HepG2 (cell line): ENCODE measurements around the gene NFE2.

ENCODE experiments used
- ARNT ChIP-seq: fragments of 450-650 bp; IDR thresholded peaks from 2 replicates; pipeline ENCODE4 v1.6.1; 2017
- CTCF ChIP-seq: sonication (generic); formaldehyde crosslinking; IDR thresholded peaks from 2 replicates; pipeline ENCODE4 v1.5.0; 2020; ENCODE audit warnings: mild to moderate bottlenecking, missing genetic modification reagents, moderate library complexity
- HCFC1 ChIP-seq: fragments of 150-350 bp; IDR thresholded peaks from 2 replicates; pipeline ENCODE4 v1.6.1; 2014; ENCODE audit warnings: low read depth, low read length
- KDM4B ChIP-seq: sonication (generic); formaldehyde crosslinking; IDR thresholded peaks from 2 replicates; pipeline ENCODE4 v1.4.0; 2020; ENCODE audit warnings: missing genetic modification reagents
- PHF20 ChIP-seq: sonication (generic); formaldehyde crosslinking; IDR thresholded peaks from 2 replicates; pipeline ENCODE4 v1.5.0; 2020; ENCODE audit warnings: mild to moderate bottlenecking, missing genetic modification reagents
- POLR2AphosphoS5 ChIP-seq: IDR thresholded peaks from 2 replicates; pipeline ENCODE4 v1.6.1; 2012; ENCODE audit warnings: low read depth, low read length

DNA sequence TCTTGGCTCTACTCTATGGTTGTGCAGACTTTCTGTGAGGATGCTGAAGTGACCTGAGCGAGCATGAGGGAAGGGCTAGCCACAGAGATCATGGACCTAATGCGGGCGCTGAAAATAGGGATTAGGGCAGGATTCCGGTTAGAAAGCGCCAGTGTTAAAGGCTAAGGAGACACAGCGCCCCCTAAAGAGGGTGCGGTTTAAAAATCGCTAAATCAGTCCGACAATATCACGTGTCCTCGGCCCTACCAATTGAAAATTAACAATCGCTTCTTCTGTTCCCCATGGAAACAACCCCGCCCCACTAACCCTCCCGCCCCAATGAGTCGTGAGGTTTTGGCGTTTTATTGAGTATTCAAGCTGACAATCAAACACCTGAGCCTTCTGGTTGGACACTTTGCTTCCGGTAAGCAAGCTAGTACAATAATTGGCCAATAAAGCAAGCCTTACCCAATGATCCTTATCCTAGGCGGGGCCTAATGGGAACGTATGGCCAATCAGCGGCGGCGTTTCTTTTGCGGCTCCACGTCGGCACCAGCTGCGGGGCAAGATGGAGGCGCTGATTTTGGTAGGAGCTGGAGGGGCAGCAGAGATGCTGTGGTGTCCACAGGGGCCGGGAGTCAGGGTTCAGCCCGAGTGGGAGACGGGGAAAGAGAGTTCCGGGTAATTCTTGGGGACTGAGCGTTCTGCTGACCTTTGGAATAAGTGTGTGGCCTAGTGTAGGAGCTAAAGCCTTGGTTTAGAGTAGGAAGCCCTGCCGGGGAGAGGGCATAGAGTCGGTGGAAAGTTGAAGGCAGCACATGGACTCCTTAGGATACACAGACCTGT lies 24.0 kb upstream of the NFE2 start, which contains the start of gene COPZ1:
- TF ChIP-seq KDM4B, result peak; percentile 53; the same call in 1 of the 2 replicates
- peak; percentile 90 for TF ChIP-seq CTCF (CRISPR knock-in tag)
- TF ChIP-seq HCFC1, result no peak
- peak; percentile 72; the same call in 1 of the 2 replicates for TF ChIP-seq PHF20 (CRISPR knock-in tag)
- TF ChIP-seq POLR2AphosphoS5, result peak; percentile 90
- TF ChIP-seq ARNT, result no peak
